Measurements from ENCODE around the gene PNPLA7. TPM values are rescaled to one million over a fixed set of nuclear protein-coding genes. Genes with fewer than 3 reads are reported as not detected.

Gene PNPLA7
- total RNA-seq, 1 donor from 2014 or later, result 0.06 TPM

- no peak overlapping the region for H3K4me3 ChIP-seq (ENCODE audit: low read depth, low read length)
These were observed 71.6 kb downstream of the PNPLA7 start for GRCh38 chr9:137478613-137478961.

GRCh38 chr9:137477778-137478612 lies 72.2 kb downstream of the PNPLA7 start:
- no peak overlapping the region for H3K4me3 ChIP-seq (ENCODE audit: low read depth, low read length)
- no peak for DNase-seq (ENCODE audit: low read depth)
- TF ChIP-seq CTCF (conservative IDR thresholded peaks at IDR 0.05; ENCODE audit: low read depth, low read length), result no peak

More at GRCh38 chr9:137478613-137478961, 71.6 kb downstream of the PNPLA7 start:
- DNase-seq (ENCODE audit: low read depth), result no peak
- TF ChIP-seq CTCF (conservative IDR thresholded peaks at IDR 0.05; ENCODE audit: low read depth, low read length), result no peak

GRCh38 chr9:137476856-137477255 lies 73.3 kb downstream of the PNPLA7 start:
- no peak overlapping the region for H3K4me3 ChIP-seq (ENCODE audit: low read depth, low read length)
- TF ChIP-seq CTCF (conservative IDR thresholded peaks at IDR 0.05; ENCODE audit: low read depth, low read length), result no peak
- no peak for DNase-seq (ENCODE audit: low read depth)

GRCh38 chr9:137475666-137476065 lies 74.5 kb downstream of the PNPLA7 start:
- TF ChIP-seq CTCF (conservative IDR thresholded peaks at IDR 0.05; ENCODE audit: low read depth, low read length), result no peak
- no peak for DNase-seq (ENCODE audit: low read depth)
- H3K4me3 ChIP-seq (ENCODE audit: low read depth, low read length), result no peak overlapping the region

GRCh38 chr9:137474271-137474670 lies 75.9 kb downstream of the PNPLA7 start:
- no peak for TF ChIP-seq CTCF (conservative IDR thresholded peaks at IDR 0.05; ENCODE audit: low read depth, low read length)
- H3K4me3 ChIP-seq (ENCODE audit: low read depth, low read length), result no peak overlapping the region
- DNase-seq (ENCODE audit: low read depth), result no peak

- H3K4me3 ChIP-seq (ENCODE audit: low read depth, low read length), result no peak overlapping the region
- no peak for TF ChIP-seq CTCF (conservative IDR thresholded peaks at IDR 0.05; ENCODE audit: low read depth, low read length)
- no peak for DNase-seq (ENCODE audit: low read depth)
These were observed 79.4 kb downstream of the PNPLA7 start for GRCh38 chr9:137470785-137471184.

- DNase-seq (ENCODE audit: low read depth), result no peak
- TF ChIP-seq CTCF (conservative IDR thresholded peaks at IDR 0.05; ENCODE audit: low read depth, low read length), result no peak
- H3K4me3 ChIP-seq (ENCODE audit: low read depth, low read length), result no peak overlapping the region
These were observed 82.3 kb downstream of the PNPLA7 start for GRCh38 chr9:137467896-137468295.

Measured in epithelial cell of proximal tubule (primary cell).